CD4-positive, alpha-beta T cell treated with Interleukin-15 for 4 hours (primary cell): ENCODE measurements around the gene TASL.
"Not testable (repeated sequence)": the region's sequence is repeated elsewhere in the genome, so short reads cannot be mapped to it uniquely, and the experiment has no call there.

ENCODE experiments used
- DNase-seq: peaks from one replicate; pipeline ENCODE4 v3.0.0-alpha.2; 2020; ENCODE audit warnings: low spot score

Gene TASL

GRCh38 chrX:30576881-30577280 is 685 bp downstream of the TASL start:
- DNase-seq = no peak

GRCh38 chrX:30573125-30573524 is 4.4 kb downstream of the TASL start:
- no peak for DNase-seq

GRCh38 chrX:30572678-30573077 is 4.9 kb downstream of the TASL start:
- no peak for DNase-seq

GRCh38 chrX:30572004-30572403 is 5.6 kb downstream of the TASL start:
- DNase-seq = no peak

GRCh38 chrX:30570505-30570904 is 7.1 kb downstream of the TASL start:
- peak; percentile 39 for DNase-seq

- no peak for DNase-seq
These were observed 9.4 kb downstream of the TASL start for GRCh38 chrX:30568136-30568535.

GRCh38 chrX:30563070-30563469 is 14.5 kb downstream of the TASL start:
- not testable (repeated sequence) for DNase-seq

- no peak for DNase-seq
These were observed 16.4 kb downstream of the TASL start for GRCh38 chrX:30561191-30561590.

- DNase-seq = no peak
These were observed 39.3 kb downstream of the TASL start for GRCh38 chrX:30538271-30538670.

GRCh38 chrX:30533835-30534234 is 43.7 kb downstream of the TASL start:
- no peak for DNase-seq

GRCh38 chrX:30533266-30533665 is 44.3 kb downstream of the TASL start:
- DNase-seq = no peak

GRCh38 chrX:30530606-30531005 is 47.0 kb downstream of the TASL start:
- DNase-seq = no peak

- DNase-seq = no peak
These were observed 51.8 kb downstream of the TASL start for GRCh38 chrX:30525732-30526131.

- no peak for DNase-seq
These were observed 56.0 kb downstream of the TASL start for GRCh38 chrX:30521440-30522182.

- no peak for DNase-seq
These were observed 64.3 kb downstream of the TASL start for GRCh38 chrX:30513284-30513683.
